GM10266 (cell line): Measurements from ENCODE around the gene DBR1.
A peak's percentile ranks its signal among the peaks of the same experiment; 100 is the strongest.

Source experiments
- DNase-seq: peaks from one replicate; pipeline ENCODE4 v3.0.0; 2012; ENCODE audit errors: extremely low spot score
- TF ChIP-seq, protein P1 (sequence below): IDR thresholded peaks from 2 replicates; pipeline ENCODE4 v1.5.1; 2012; ENCODE audit warnings: mild to moderate bottlenecking, low read depth; ENCODE audit not compliant: control insufficient read depth, insufficient read depth; ENCODE audit errors: missing control alignments

DBR1 gene

DNA sequence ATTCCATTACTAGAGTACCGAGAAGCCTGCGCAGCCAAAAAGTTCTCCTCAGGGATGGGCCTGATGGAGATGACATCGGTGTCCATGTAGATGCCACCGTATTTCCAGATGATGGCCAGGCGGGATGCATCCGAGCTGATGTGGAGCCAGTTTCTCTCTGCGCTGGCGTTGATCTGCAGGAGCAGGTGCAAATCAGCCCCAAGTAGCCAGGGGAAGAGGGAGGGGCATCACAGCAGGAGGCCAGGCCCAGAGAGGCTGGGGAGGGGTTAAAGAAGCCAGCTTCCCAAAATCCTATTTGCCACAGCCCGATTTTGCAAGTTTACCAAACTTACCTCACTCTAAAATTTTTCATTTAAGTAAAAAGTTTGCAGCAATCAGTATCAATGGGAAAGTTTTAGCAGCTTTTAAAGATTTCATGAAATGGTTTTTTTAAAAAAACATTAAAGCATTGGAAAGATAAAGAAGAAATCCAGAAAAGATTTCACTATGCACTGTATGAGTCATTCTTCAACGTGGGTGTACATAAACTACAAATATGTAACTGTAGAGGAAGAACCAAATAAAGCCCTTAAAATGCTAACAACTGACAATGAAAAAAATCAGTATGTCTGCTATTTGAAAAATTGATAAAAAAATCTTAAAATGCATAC lies 49.9 kb downstream of the DBR1 start:
- DNase-seq, result no peak
- TF ChIP-seq, protein P1, sequence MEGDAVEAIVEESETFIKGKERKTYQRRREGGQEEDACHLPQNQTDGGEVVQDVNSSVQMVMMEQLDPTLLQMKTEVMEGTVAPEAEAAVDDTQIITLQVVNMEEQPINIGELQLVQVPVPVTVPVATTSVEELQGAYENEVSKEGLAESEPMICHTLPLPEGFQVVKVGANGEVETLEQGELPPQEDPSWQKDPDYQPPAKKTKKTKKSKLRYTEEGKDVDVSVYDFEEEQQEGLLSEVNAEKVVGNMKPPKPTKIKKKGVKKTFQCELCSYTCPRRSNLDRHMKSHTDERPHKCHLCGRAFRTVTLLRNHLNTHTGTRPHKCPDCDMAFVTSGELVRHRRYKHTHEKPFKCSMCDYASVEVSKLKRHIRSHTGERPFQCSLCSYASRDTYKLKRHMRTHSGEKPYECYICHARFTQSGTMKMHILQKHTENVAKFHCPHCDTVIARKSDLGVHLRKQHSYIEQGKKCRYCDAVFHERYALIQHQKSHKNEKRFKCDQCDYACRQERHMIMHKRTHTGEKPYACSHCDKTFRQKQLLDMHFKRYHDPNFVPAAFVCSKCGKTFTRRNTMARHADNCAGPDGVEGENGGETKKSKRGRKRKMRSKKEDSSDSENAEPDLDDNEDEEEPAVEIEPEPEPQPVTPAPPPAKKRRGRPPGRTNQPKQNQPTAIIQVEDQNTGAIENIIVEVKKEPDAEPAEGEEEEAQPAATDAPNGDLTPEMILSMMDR, result no peak

DNA sequence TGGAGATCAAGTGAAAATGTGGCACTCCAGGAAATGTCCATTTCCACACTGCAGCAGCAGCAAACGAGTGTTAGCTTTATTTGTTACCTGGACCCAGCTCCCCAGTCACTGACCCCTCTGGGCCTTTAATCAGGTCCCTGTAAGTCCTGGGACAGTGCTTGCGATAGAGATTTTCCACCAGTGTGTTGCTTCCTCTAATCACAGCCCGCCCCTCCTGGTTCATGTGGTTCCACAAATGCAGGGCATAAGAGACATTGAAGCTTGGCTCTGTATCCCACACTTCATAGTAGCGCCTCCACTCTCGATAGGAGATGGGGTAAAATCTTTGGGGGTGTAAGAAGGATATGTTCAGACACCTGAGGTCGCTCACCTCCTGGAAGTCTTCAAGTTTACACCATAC lies 50.5 kb downstream of the DBR1 start:
- no peak for DNase-seq
- TF ChIP-seq, protein P1, result no peak

DNA sequence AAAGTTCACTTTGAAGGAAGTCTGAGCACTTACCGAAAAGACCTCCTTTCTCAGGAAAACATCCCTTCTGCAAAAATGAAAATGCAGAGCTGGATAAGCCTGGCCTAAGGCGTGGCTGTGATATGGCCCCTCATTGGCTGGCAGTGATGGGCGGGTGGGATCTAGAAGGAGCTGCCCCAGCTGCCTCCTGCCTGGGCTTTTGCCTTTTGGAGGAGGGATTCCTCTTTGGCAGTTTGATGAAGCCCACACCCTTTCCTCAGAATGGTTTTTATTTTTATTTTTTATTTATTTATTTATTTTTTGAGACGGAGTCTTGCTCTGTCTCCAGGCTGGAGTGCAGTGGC lies 55.3 kb downstream of the DBR1 start:
- no peak for DNase-seq
- TF ChIP-seq, protein P1, result peak; percentile 1

DNA sequence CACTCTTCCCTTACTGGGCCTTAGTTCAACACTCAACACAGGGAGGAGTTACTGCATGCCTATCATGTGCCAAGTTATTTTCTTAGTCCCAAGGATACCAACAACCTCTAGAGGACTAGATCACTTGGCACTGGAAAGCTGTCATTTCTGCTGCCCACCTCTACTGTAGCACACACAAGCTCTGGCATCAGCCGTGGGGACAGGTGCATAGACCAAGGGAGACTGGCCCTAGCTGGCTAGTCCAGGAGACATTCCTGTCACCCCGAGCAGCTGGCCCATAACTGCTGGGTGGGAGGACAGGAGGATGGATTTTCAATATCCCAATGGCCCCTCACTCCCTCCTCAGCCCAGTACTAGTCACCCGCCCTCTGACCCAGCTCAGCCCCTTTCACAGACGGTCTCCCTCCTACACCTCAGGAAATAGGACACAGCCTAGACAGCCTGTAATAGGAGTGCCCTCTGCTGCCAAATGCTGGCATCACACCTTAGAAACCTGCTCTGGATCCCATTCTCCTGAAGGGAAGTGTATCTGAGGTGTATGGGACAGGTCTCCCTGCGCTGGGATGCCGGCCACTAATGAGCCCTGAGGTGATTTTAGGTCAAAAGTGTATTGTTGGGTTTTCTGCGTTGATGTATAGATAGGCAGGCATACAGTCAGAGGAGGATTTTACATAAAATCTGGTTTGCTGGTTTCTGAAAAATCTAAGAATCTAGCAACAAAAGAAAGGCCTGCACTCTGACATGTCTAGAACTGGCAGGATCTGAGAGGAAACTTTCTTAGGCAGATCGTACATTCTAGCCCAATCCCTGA lies 55.9 kb downstream of the DBR1 start:
- TF ChIP-seq, protein P1, result peak; percentile 76
- peak; percentile 74 for DNase-seq

DNA sequence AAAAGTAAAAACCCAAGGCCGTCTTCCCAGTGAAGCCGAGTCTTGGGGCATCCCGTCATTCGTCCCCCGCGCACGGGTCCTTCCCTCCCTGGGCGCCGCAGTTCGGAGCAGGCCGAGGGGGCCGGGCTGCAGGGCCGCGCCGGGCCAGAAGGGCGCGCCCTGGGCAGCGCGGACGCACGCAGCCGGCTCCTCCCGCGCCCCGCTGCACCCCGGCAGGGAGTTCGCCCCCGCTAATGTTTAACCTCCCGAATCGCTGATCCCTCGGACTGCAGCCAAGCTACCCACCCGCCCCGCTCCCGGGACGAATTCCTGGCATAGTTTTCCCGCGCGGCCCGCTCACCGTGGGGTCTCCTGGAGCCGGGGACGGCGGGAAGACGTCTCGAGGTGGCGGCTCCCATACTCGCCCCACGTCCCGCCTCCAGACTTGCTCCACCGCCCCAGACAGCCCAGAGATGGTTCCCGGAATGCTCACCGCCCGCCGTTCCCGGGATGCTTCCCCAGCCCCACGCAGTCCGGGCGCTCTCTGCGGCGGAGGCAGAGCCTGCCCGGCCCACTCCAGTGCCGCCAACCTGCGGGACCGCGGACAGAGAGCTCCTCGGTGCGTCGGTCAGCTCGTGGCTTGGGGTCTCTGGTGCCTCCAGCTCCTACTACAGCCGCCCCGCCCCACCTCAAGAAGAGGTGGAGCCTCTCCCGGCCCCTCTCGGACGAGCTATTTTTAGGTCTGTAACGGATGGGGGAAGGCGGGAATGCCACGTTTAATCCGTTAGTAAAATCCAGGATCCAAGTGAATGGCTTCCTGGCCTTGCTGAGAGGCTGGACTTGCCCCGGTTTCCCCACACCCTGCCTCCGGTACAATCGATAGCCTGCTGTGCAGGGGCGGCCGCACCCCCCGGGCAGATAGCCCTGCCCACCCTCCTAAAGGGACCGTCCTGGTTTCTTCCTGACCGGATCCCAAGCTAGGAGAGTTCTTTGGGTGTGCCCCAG lies 59.4 kb downstream of the DBR1 start, which contains the start of gene DZIP1L:
Gene DZIP1L, minus strand, starts transcription at position 621 of the 984 bp plus-strand sequence. CDS start 11,637 bp downstream, outside the sequence.
- peak; percentile 72 for DNase-seq
- TF ChIP-seq, protein P1, result peak; percentile 81

DNA sequence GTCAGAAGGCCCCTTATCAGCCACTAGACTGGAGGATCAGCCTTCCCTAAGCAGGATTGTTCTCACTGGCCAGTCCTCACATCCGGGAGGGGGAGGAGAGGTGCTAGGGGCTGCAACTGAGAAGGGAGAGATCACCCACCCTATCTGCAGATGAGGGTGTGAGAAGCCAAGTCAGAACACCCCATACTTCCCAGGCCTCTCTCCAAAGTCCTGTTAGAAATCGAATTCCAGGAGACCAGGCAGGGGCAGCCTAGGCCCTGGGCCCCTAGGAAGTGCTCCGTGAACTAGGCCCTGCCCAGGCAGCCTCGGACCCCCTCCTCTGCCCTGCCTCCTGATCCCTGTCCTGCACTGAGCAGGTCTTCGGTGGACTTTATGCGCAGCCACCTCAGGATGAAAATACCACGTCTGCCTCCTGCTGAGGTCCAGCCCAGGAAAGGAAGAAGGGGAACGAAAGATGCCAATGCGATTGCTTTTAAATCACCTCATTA lies 60.2 kb downstream of the DBR1 start:
- no peak for DNase-seq
- TF ChIP-seq, protein P1, result no peak
